GM12891 (cell line): ENCODE results near the gene SOCS7.

Experiments used
- PAX5 ChIP-seq: IDR thresholded peaks from 2 replicates; pipeline ENCODE4 v1.6.1; 2011; ENCODE audit warnings: low read length, moderate library complexity, mild to moderate bottlenecking; ENCODE audit not compliant: insufficient read depth, severe bottlenecking
- POLR2A ChIP-seq: IDR thresholded peaks from 2 replicates; pipeline ENCODE4 v1.6.1; 2011; ENCODE audit warnings: low read depth, low read length, control low read depth
- POLR2AphosphoS5 ChIP-seq: IDR thresholded peaks from 2 replicates; pipeline ENCODE4 v1.6.1; 2011; ENCODE audit warnings: low read depth, low read length, control low read depth
- TAF1 ChIP-seq: IDR thresholded peaks from 2 replicates; pipeline ENCODE4 v1.6.1; 2011; ENCODE audit warnings: low read depth, low read length, control low read depth

- TF ChIP-seq TAF1: no peak
- no peak for TF ChIP-seq POLR2A
- no peak for TF ChIP-seq POLR2AphosphoS5
- no peak for TF ChIP-seq PAX5
These were observed 3.6 kb downstream of the SOCS7 start for GRCh38 chr17:38355251-38355650.
